Pancreas (tissue), 10 donors: ENCODE data around the gene TMA7. TPM values are rescaled to one million over a fixed set of nuclear protein-coding genes. Genes with fewer than 3 reads are reported as not detected.
A peak's percentile ranks its signal among the peaks of the same experiment; 100 is the strongest.

Experiments
- ATAC-seq, 4 donors: fragments of 200-7000 bp; cut with Tn5 transposase; one replicate each; pipeline versions ENCODE4 v1.8.0 to v1.9.1; 2020; ENCODE audit warnings: mild to moderate bottlenecking in 4 of 4, moderate library complexity in 4 of 4
- DNase-seq, 6 donors: peaks; one replicate each; pipeline ENCODE4 v3.0.0-alpha.2; 2020
- FAIRE-seq: peaks from 2 replicates; lab custom pipeline; 2012; peaks lifted over from hg19 to GRCh38; lab: Jason Lieb, UNC
- H3K27ac ChIP-seq, 4 donors: fragments of 200-600 bp; sonication (generic); 1 replicate in 3 of 4; 2 replicates in 1 of 4; pipeline versions ENCODE4 v1.5.0 to v1.8.0; 2020
- H3K27me3 ChIP-seq, 4 donors: fragments of 200-600 bp; one replicate each; pipeline ENCODE4 v1.8.0; 2021
- H3K36me3 ChIP-seq, 3 donors: fragments of 200-600 bp; sonication (generic) in 1 of 3; one replicate each; pipeline versions ENCODE4 v1.5.0 to v1.8.0; 2020 to 2021
- H3K4me1 ChIP-seq, 3 donors: fragments of 200-600 bp; one replicate each; pipeline ENCODE4 v1.8.0; 2021
- H3K4me3 ChIP-seq, 4 donors: fragments of 200-600 bp; sonication (generic) in 2 of 4; one replicate each; pipeline versions ENCODE4 v1.5.0 to v1.8.0; 2020 to 2021
- H3K9me3 ChIP-seq, 4 donors: fragments of 200-600 bp; one replicate each; pipeline ENCODE4 v1.8.0; 2021
- CTCF ChIP-seq, 4 donors: fragments of 200-600 bp; sonication (generic) in 3 of 4; IDR thresholded peaks; one replicate each; pipeline versions ENCODE4 v1.5.0 to v1.8.0; 2021; ENCODE audit warnings: antibody characterized with exemption in 4 of 4
- WGBS, 2 donors: extraction: QIAGEN DNeasy Blood & Tissue Kit; methylation state at CpG; one replicate each; pipeline ENCODE4 v1.1.7; 2013; 5-methylcytosine and 5-hydroxymethylcytosine counted together
- intact Hi-C, 3 donors: fragments of 100-400 bp; cut with DNase I; formaldehyde crosslinking; loops; one replicate each; pipeline versions ENCODE4 v1.11.1 to v1.14.2; 2022
- polyA plus RNA-seq, 2 donors: library from polyadenylated mRNA; stranded (reverse); fragments of 200-250 nt; gene quantifications; one replicate each; pipeline ENCODE4 v1.2.3, GENCODE V29; 2013
- total RNA-seq, 6 donors: library from RNA; stranded (reverse); fragmentation: NEBNext Ultra II Directional in 4 of 6; extraction: Animal tissue kit (Norgen Biotek cat#: 25700) in 4 of 6; gene quantifications; one replicate each; pipeline versions ENCODE4 v1.2.1 to v1.2.4, GENCODE V29; 2021 to 2023
- donor health status: healthy with polysubstance abuse.
- donor health status: DM: no; HTN: no; CAD: no; lungs with moderate emphysema.
- donor health status: DM: no; HTN: no; CAD: no.
- donor health status: control.
- donor health status: control.
- donor health status: Bipolar disorder and iron deficiency.
- donor health status: DM: yes; HTN: yes; CAD: no.
- donor health status: DM: no; HTN: no; CAD: no.
- donor health status: DM: no; HTN: no; CAD: no.
- donor health status: DM: yes; HTN: yes; CAD: no.

Gene TMA7
- total and polyA plus RNA-seq, 8 donors = 59.0 to 320 (median 72.5) TPM

GRCh38 chr3:48423883-48424695 lies 16.0 kb upstream of the TMA7 start:
- Histone ChIP-seq H3K4me3 (no peak overlapping the region), H3K27me3 (no peaks in the 10 kb centered on the region), H3K4me1 (peaks cover 0 to 13% (median 3%) of the 10 kb centered on the region in 3 donors), H3K27ac (peak overlapping the region in 1 of 4 donors; percentile 11), H3K36me3 (peaks cover 0 to 6% (median 6%) of the 10 kb centered on the region in 3 donors), H3K9me3 (no peaks in the 10 kb centered on the region)
- FAIRE-seq (no peak), ATAC-seq (no peak), DNase-seq (peak in 1 of 6 donors; percentile 76)
- intact Hi-C loops = no loop called here
- TF ChIP-seq CTCF (IDR thresholded peaks at IDR 0.05) = no peak
- 81 to 85% methylated on average over 25 to 27 of the region's 27 CpGs for WGBS, 2 donors

- H3K9me3 ChIP-seq = no peaks in the 10 kb centered on the region
- peaks cover 0 to 5% (median 0%) of the 10 kb centered on the region in 3 donors for H3K36me3 ChIP-seq
- no peak for TF ChIP-seq CTCF (IDR thresholded peaks at IDR 0.05)
- WGBS, 2 donors = 46 to 60% methylated on average over 13 of the region's 13 CpGs
- H3K4me3 ChIP-seq = no peak overlapping the region
- H3K27me3 ChIP-seq = no peaks in the 10 kb centered on the region
- no peak for FAIRE-seq
- H3K27ac ChIP-seq = peak overlapping the region; percentile 6 to 48 (median 29)
- ATAC-seq = peak in 2 of 4 donors; percentile 3 to 15
- intact Hi-C loops = no loop called here
- H3K4me1 ChIP-seq = peaks cover 0 to 13% (median 3%) of the 10 kb centered on the region in 3 donors
- peak in 4 of 6 donors; percentile 61 to 83 (median 70) for DNase-seq
These were observed 14.7 kb upstream of the TMA7 start for GRCh38 chr3:48425281-48425812.

- DNase-seq = peak in 2 of 6 donors; percentile 33 to 56
- no peaks in the 10 kb centered on the region for H3K27me3 ChIP-seq
- ATAC-seq = no peak
- FAIRE-seq = no peak
- intact Hi-C loops = no loop called here
- H3K9me3 ChIP-seq = no peaks in the 10 kb centered on the region
- H3K4me1 ChIP-seq = peaks cover 3 to 17% (median 9%) of the 10 kb centered on the region in 3 donors
- TF ChIP-seq CTCF (IDR thresholded peaks at IDR 0.05) = no peak
- H3K4me3 ChIP-seq = peak overlapping the region in 2 of 4 donors; percentile 14 to 86
- peaks cover 0 to 5% (median 0%) of the 10 kb centered on the region in 3 donors for H3K36me3 ChIP-seq
- WGBS, 2 donors = 39 to 42% methylated on average over 11 of the region's 11 CpGs
- H3K27ac ChIP-seq = peak overlapping the region; percentile 46 to 95 (median 90)
These were observed 13.6 kb upstream of the TMA7 start for GRCh38 chr3:48426401-48426909.

- DNase-seq (peak in 1 of 6 donors; percentile 15), ATAC-seq (no peak), FAIRE-seq (no peak)
- peaks cover 0 to 5% (median 0%) of the 10 kb centered on the region in 3 donors for H3K36me3 ChIP-seq
- no peak for TF ChIP-seq CTCF (IDR thresholded peaks at IDR 0.05)
- whole genome bisulfite sequencing, 2 donors = 48 to 54% methylated on average over 8 of the region's 8 CpGs
- no peaks in the 10 kb centered on the region for H3K27me3 ChIP-seq
- H3K4me1 ChIP-seq = peaks cover 3 to 17% (median 9%) of the 10 kb centered on the region in 3 donors
- H3K9me3 ChIP-seq = no peaks in the 10 kb centered on the region
- intact Hi-C loops = no loop called here
- peak overlapping the region in 2 of 4 donors; percentile 86 to 87 for H3K4me3 ChIP-seq
- peak overlapping the region; percentile 90 to 95 (median 93) for H3K27ac ChIP-seq
These were observed 13.0 kb upstream of the TMA7 start for GRCh38 chr3:48426944-48427629.
